Measurements from ENCODE around the gene OR10G6.
"Not testable (repeated sequence)": the region's sequence is repeated elsewhere in the genome, so short reads cannot be mapped to it uniquely, and the experiment has no call there.

The OR10G6 gene, protein sequence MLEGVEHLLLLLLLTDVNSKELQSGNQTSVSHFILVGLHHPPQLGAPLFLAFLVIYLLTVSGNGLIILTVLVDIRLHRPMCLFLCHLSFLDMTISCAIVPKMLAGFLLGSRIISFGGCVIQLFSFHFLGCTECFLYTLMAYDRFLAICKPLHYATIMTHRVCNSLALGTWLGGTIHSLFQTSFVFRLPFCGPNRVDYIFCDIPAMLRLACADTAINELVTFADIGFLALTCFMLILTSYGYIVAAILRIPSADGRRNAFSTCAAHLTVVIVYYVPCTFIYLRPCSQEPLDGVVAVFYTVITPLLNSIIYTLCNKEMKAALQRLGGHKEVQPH

DNA sequence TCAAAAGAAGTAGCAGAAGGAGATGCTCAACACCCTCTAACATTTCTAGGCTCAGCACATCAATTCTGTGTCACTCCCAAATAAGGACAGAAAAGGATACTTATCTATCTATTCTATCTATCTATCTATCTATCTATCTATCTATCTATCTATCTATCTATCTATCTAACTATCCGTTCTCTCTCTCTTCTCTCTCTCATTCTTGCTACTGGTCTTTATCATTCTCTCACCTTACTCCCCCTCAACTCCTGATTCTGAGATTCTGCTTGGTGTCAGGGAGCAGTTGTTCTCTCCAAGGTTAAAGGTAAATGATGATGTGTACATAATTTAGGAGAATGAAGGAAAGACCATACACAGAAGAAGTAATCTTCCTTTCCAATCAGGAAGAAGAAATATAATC is at the start of gene OR10G6:
OR10G6 (minus strand) TSS at position 43 of the 400 bp plus-strand sequence; CDS start at position 43, 0 bp downstream.
- peaks cover 0 to 12% (median 0%) of the 10 kb centered on the region in 10 experiments; a peak in 3 of 20 replicates for H3K4me1 ChIP-seq
- H3K9me3 ChIP-seq (replicated peaks in 1 of 11), result 0 out of 22 replicates have a peak, but pooled peaks cover 0 to 6% (median 0%) of the 10 kb centered on the region in 11 experiments
- TF ChIP-seq Cebpa-rat (IDR thresholded peaks at IDR 0.05), result no peak
- H3K27me3 ChIP-seq, result no peaks in the 10 kb centered on the region
- H3K4me3 ChIP-seq, result no peak within 1 kb of the TSS
- no peak within 1 kb of the TSS for H3K9ac ChIP-seq
- H3K27ac ChIP-seq, result no peak within 1 kb of the TSS
- H3K36me3 ChIP-seq, result no peaks in the 10 kb centered on the region
- no peak within 1 kb of the TSS for H3K4me2 ChIP-seq
- H4K20me1 ChIP-seq, result no peaks in the 10 kb centered on the region

DNA sequence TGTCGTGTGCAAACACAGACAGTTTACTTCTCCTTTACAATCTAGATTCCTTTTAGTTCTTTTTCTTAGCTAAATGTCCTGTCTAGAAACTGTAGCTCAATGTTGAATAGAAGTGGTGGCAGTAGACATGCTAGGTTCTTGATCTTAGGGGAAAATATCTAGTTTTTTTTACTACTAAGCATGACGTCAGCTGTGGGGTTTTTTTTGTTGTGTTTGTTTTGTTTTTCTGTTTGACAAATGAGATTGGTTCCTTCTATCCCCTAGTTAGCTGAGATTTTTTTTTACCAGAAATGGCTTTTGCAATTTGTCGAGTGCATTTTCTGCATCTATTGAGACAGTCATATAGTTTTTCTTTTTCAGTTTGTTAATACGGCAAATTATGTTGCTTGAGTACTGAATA is 48.5 kb upstream of the OR10G6 start:
- H3K27ac ChIP-seq, result no peak overlapping the region
- no peaks in the 10 kb centered on the region for H3K36me3 ChIP-seq
- H3K9me3 ChIP-seq (replicated peaks in 1 of 11), result no peaks in the 10 kb centered on the region
- H3K9ac ChIP-seq, result no peak overlapping the region
- H3K4me1 ChIP-seq, result no peaks in the 10 kb centered on the region
- no peak for TF ChIP-seq Cebpa-rat (IDR thresholded peaks at IDR 0.05)
- no peaks in the 10 kb centered on the region for H4K20me1 ChIP-seq
- no peaks in the 10 kb centered on the region for H3K27me3 ChIP-seq
- no peak overlapping the region for H3K4me3 ChIP-seq
- no peak overlapping the region for H3K4me2 ChIP-seq

DNA sequence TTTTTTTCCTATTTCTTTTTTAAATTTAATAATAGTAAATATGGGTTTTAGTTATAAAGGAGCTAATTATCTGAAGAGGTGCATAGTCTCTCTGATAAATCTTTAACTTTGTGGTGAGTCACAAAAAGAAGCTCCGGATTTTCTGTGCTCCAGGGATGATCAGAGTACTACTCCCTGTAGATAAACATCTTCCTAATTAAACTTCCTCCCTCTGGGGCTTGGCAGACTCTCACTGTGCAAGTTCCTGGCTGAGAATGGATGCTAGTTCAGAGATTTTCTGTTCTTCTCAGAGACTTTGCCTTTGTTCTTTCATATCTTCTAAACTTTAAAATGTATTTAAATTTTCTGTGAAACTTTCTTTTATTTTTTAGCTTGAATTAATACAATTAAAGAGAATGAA is 46.3 kb upstream of the OR10G6 start, which contains the start of gene OR10G7:
OR10G7 (minus strand) TSS at position 72 of the 400 bp plus-strand sequence. CDS start 2,324 bp downstream, outside the sequence.
- TF ChIP-seq Cebpa-rat (IDR thresholded peaks at IDR 0.05), result no peak
- Histone ChIP-seq H3K4me2 (no peak within 1 kb of the TSS), H3K36me3 (no peaks in the 10 kb centered on the region), H3K27me3 (no peaks in the 10 kb centered on the region), H4K20me1 (no peaks in the 10 kb centered on the region), H3K4me1 (no peaks in the 10 kb centered on the region), H3K27ac (no peak within 1 kb of the TSS), H3K9ac (no peak within 1 kb of the TSS), H3K9me3 (replicated peaks in 1 of 11) (no peaks in the 10 kb centered on the region), H3K4me3 (no peak within 1 kb of the TSS)

DNA sequence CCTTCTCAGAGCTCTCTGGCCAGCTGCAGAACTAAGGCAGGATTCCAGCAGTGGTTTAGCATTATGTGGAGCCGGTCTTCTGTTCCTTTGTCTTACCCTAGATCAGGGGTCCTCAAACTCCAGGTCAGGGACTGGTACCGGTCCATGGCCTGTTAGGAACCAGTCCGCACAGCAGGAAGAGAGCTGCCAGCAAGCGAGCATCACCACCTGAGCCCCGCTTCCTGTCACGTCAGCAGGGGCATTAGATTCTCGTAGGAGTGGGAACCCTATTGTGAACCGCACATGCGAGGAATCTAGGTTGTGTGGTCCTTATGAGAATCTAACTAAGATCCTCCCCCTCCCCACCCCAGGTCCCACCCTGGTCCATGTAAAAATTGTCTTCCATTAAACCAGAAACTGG is 44.6 kb upstream of the OR10G6 start:
- Histone ChIP-seq H3K27ac (no peak overlapping the region), H3K27me3 (no peaks in the 10 kb centered on the region), H3K9ac (no peak overlapping the region), H3K4me1 (no peaks in the 10 kb centered on the region), H3K9me3 (replicated peaks in 1 of 11) (no peaks in the 10 kb centered on the region), H3K4me3 (no peak overlapping the region), H4K20me1 (no peaks in the 10 kb centered on the region), H3K4me2 (no peak overlapping the region), H3K36me3 (no peaks in the 10 kb centered on the region)
- TF ChIP-seq Cebpa-rat (IDR thresholded peaks at IDR 0.05), result no peak

DNA sequence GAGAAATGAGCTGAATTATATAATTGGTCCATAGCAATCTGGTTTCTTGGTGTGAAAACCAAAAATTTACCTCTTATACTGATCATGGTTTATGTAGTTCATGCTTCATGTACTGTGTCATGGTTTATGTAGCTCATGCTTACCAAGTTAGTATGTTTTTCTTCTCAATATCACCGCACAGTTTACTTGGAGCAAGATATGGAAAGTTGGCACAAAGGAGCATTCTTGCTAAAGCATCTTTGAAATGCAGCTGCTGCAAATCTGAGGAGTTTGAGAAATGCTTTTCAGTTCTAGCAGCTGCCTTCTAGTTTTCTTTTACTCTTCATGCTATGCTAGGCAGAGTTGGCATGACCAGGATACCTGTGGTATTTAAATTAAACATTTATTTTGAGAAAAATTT is 41.7 kb upstream of the OR10G6 start:
- Histone ChIP-seq H3K9ac (no peak overlapping the region), H3K27me3 (no peaks in the 10 kb centered on the region), H3K4me1 (no peaks in the 10 kb centered on the region), H3K4me2 (no peak overlapping the region), H3K36me3 (no peaks in the 10 kb centered on the region), H3K4me3 (no peak overlapping the region), H4K20me1 (no peaks in the 10 kb centered on the region), H3K27ac (no peak overlapping the region), H3K9me3 (replicated peaks in 1 of 11) (no peaks in the 10 kb centered on the region)
- TF ChIP-seq Cebpa-rat (IDR thresholded peaks at IDR 0.05), result no peak

DNA sequence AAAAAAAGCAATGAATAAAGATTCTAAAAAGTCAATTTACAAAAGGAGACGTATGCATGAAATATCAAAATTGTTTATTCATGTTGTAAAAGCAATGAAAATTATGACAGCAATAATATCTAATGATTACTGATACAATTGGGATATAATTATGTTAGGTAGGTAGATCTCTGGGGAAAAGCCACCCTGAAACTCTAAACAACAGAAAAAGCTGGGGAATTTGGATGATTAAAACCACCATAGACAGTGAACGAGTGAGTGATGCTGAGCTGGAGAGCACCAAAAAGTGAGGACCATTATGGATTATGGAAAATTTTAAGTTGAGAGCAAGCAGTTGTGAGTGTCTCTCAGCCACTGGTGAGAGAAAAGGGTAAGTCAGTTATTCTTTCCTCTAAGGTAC is 31.5 kb upstream of the OR10G6 start, which contains the start of gene OR10G8:
OR10G8 (plus strand) TSS at position 301 of the 400 bp plus-strand sequence. CDS start 2,825 bp downstream, outside the sequence.
- H4K20me1 ChIP-seq, result no peaks in the 10 kb centered on the region
- H3K4me3 ChIP-seq, result no peak within 1 kb of the TSS
- no peaks in the 10 kb centered on the region for H3K9me3 ChIP-seq (replicated peaks in 1 of 11)
- H3K27ac ChIP-seq, result no peak within 1 kb of the TSS
- H3K4me2 ChIP-seq, result no peak within 1 kb of the TSS
- no peaks in the 10 kb centered on the region for H3K36me3 ChIP-seq
- H3K9ac ChIP-seq, result no peak within 1 kb of the TSS
- no peaks in the 10 kb centered on the region for H3K4me1 ChIP-seq
- H3K27me3 ChIP-seq, result no peaks in the 10 kb centered on the region
- no peak for TF ChIP-seq Cebpa-rat (IDR thresholded peaks at IDR 0.05)

DNA sequence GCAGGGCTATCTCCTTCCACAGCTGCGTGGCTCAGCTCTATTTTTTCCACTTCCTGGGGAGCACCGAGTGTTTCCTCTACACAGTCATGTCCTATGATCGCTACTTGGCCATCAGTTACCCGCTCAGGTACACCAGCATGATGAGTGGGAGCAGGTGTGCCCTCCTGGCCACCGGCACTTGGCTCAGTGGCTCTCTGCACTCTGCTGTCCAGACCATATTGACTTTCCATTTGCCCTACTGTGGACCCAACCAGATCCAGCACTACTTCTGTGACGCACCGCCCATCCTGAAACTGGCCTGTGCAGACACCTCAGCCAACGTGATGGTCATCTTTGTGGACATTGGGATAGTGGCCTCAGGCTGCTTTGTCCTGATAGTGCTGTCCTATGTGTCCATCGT is 20.9 kb upstream of the OR10G6 start:
- H3K4me3 ChIP-seq, H3K4me1 ChIP-seq: not testable (repeated sequence)

DNA sequence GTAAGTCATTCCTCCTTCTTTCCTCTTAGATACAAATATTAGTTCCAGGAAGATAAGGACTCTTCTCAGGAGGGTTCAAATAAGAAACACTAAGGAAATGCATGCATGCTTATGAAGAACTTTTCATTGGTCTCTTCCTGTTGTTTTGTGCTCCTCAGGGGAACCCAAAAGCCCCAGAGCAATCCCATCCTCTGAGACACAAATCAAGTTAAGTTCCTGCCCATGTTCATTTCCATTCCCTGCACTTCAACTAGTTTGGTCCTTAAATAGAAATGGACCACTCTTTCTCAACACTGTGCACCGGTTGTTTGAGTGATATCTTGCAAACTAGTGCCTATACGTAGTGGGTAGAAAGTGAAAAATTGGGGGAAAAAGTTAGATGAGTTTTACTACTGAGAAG is 17.7 kb upstream of the OR10G6 start, which contains the start of gene OR10G4:
OR10G4 (plus strand) TSS at position 301 of the 400 bp plus-strand sequence. CDS start 2,578 bp downstream, outside the sequence.
- H3K27me3 ChIP-seq, result no peaks in the 10 kb centered on the region
- no peaks in the 10 kb centered on the region for H3K4me1 ChIP-seq
- H4K20me1 ChIP-seq, result no peaks in the 10 kb centered on the region
- H3K9ac ChIP-seq, result no peak within 1 kb of the TSS
- no peaks in the 10 kb centered on the region for H3K9me3 ChIP-seq (replicated peaks in 1 of 11)
- no peak within 1 kb of the TSS for H3K4me3 ChIP-seq
- no peak within 1 kb of the TSS for H3K4me2 ChIP-seq
- TF ChIP-seq Cebpa-rat (IDR thresholded peaks at IDR 0.05), result no peak
- H3K27ac ChIP-seq, result no peak within 1 kb of the TSS
- no peaks in the 10 kb centered on the region for H3K36me3 ChIP-seq

More for the DNA sequence above, 20.9 kb upstream of the OR10G6 start:
- H3K27ac ChIP-seq; H3K27me3 ChIP-seq; H3K9ac ChIP-seq; H3K36me3 ChIP-seq; H3K9me3 ChIP-seq (replicated peaks in 1 of 11); H4K20me1 ChIP-seq; H3K4me2 ChIP-seq: not testable (repeated sequence)

DNA sequence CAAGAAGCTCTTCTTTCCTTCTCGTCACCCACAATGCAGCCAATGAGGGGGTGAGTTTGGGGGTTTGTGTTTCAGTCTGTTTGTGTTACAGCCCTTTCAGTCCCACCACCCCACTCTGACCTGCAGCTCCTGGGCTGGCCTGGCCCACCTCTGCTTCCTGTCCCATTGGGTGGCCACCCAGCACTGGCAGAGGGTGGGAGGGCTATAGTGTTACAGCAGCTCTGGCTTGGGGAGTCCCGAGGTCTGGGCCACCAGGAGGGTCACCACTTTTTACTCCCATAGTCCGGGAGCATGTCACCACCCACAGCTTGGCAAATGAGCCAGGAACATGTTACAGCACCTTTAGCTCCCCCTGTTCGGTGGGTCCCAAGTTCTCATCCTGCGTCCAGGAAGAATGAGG is 15.7 kb downstream of the OR10G6 start:
- peaks cover 0 to 11% (median 7%) of the 10 kb centered on the region in 11 experiments; a peak in 9 of 22 replicates for H3K9me3 ChIP-seq (replicated peaks in 1 of 11)
- no peak overlapping the region for H3K4me2 ChIP-seq
- H3K27me3 ChIP-seq, result no peaks in the 10 kb centered on the region
- TF ChIP-seq Cebpa-rat (IDR thresholded peaks at IDR 0.05), result no peak
- H3K9ac ChIP-seq, result no peak overlapping the region
- H3K27ac ChIP-seq, result no peak overlapping the region
- H3K4me1 ChIP-seq, result no peaks in the 10 kb centered on the region
- H4K20me1 ChIP-seq, result no peaks in the 10 kb centered on the region
- no peak overlapping the region for H3K4me3 ChIP-seq
- H3K36me3 ChIP-seq, result no peaks in the 10 kb centered on the region
